HG03571 (cell line): ENCODE data around the gene BANF1.
"Not testable (repeated sequence)": the region's sequence is repeated elsewhere in the genome, so short reads cannot be mapped to it uniquely, and the experiment has no call there.

ENCODE experiments used
- ATAC-seq: cut with Tn5 transposase; IDR thresholded peaks from one replicate; pipeline ENCODE4 v1.9.1; 2021; ENCODE audit not compliant: unreplicated experiment

BANF1 gene

GRCh38 chr11:66010036-66010435 is 7.7 kb downstream of the BANF1 start:
- ATAC-seq: not testable (repeated sequence)

DNA sequence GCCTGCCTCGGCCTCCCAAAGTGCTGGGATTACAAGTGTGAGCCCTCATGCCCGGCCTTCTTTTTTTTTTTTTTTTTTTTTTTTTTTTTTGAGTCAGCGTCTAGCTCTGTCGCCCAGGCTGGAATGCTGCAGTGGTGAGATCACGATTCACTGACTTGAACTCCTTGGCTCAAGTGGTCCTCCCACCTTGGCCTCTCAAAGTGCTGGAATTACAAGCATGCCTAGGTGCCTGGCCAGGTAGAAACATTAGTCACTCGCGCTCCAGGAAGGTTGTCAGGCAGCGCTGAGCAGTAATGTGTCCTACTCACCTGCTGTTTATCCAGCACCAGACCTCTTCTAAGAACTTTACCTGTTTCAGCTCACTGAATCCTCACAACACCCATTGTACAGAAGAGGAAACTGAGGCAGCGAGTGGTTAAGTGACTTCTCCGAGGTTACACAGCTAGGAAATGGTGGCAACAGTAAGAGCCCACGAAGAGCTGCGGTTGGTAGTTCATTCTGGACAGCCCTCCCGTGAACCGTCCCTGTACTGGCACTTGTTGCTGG is 9.0 kb downstream of the BANF1 start:
- ATAC-seq: no peak

GRCh38 chr11:66011785-66012303 is 9.5 kb downstream of the BANF1 start, which contains the start of gene CST6:
CST6 (plus strand) TSS chr11:66012008; CDS start chr11:66012045, 37 bp downstream.
- no peak for ATAC-seq

GRCh38 chr11:66012371-66012945 is 10.2 kb downstream of the BANF1 start:
- ATAC-seq: no peak

- no peak for ATAC-seq
These were observed 10.9 kb downstream of the BANF1 start for GRCh38 chr11:66012946-66013761.

DNA sequence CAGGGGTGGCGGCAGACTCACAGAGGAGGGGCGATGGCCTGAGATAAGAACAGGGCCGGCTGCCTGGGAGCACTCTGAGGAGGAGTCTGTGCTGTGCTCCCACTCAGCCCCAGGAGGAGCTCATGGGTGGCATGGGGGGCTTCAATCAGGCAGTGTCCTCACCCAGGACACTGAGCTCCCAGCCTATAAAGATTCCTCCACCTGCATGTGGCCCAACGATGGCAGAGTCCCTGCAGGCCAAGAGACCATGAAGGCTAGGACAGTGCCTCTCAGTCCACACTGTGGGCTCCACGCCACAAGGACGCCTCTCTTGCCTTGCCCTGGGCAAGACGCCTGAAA is 11.4 kb downstream of the BANF1 start:
- no peak for ATAC-seq

DNA sequence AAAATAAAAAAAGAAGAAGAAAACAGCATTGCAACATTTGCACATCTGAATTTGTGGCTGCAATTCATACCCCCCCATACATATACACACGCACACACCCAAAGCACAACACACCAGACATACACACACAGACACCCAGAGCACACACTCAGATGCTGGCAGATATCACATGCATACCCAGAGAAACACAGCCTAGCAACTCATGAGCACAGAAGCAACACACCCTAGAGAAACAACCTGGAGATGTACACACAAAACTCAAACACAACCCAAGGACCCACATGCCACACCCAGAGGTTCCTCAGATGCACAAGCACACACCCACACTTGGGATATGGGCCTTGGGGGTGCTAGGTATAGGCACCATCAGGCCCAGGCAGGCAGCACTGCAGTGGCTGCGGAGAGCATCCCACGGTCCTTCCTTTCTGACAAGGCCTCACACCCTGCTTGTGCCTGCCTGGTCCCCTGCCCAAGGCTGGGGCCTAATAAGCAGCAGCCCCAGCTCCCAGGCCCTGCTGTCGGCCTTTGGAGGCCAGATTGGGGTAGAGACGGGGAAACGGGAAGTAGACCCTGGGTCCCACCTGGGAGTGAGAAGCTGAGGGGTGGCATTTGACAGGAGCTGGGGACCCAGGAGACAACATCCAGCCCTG is 12.6 kb downstream of the BANF1 start:
- ATAC-seq: no peak

DNA sequence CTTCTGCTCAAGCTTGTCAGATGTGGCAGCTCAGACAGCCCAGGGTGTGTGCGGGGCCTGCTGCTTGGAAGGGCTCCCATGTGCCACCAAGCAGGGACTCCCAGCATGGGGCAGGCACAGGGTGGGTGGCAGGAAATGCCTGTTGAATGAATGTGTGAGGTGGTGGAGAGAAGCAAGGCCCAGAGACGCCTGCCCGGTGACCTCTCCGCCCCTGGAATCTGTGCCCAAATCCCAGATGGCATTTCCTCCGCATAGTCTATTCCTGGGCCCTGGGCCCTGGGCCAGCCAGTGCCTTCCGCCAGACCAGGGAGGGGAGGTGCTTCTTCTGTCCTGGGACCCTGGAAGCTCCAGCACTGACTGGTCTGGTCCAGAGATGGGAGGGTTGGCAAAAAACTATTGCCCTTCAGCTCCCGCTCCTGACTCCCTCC is 13.2 kb downstream of the BANF1 start:
- ATAC-seq: no peak

DNA sequence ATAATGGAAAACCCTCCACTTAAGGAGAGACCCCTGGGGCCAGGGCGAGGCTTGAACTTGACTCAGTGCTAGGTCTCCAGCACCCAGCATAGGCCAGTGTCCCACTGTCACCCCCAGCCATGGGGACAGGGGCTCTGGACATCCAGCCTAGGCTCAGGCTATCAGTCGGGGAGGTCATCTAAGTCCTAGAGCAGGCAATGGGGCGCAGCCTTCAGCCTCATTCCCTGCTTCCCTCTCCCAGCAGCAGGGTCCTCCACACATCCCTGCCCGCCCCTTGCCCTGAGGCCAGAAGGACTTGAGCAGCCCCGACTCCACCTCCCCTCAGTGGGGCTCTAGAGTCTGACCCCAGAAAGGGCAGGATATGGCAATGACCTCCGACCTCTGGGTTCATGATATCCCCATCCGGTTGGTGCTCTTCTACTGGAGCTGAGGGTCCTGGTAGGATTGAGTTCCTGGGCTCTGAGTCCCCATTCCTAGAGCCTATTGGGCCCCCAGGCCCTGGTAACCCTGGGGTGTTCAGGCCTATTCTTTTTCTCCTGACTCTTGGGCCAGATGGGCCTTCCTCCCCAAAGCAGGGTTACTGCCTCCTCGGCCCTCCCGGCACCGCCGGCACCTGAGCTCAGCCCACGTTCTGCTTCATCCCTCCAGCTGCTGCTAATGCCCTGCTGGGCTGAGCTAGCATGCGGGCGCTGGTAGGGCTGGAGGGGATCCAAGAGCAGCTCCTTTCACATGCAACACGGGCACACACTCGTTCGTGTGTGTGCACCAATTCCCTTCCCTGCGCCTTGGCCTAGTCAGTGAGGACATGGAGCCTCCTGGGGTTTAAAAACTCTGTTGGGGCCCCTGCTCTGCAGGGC is 13.9 kb downstream of the BANF1 start:
- ATAC-seq: no peak

- no peak for ATAC-seq
These were observed 14.5 kb downstream of the BANF1 start for GRCh38 chr11:66016793-66017177.

DNA sequence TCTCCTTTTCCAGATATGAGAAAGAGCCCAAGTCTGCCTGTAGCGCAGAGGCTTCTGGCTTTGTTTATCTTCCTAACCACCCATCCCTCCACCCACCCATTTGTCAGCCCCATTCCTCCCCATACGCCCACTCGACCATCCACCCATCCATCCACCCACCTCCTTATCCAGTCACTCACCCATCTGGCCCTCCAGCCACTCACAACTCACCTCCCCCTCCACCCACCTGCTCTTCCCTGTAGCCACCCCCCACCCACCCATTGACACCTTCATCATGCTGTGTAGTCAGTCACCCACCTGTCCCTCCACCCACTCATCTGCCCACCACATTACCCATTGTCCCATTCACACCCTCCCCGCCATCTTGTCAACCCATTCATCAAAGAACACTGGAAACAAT is 15.0 kb downstream of the BANF1 start:
- no peak for ATAC-seq

DNA sequence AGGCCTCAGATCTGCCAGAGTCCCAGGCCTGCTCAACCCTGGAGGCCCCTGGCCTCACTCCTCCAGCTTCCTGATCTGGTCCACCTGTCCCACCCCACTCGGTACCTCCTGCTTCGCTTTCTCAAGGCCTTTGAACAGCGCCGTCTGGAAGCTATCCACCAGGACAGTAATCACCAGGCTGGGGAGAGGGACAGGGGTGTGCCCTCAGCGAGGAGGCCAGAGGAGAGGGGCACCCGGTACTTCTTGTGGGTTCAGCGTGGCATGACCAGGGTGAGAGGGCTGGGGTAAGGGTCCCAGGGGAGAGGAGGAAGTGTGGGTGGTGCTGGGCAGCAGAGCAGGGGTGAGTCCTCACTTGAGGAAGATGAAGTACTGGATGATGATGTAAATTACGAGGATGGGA is 17.9 kb downstream of the BANF1 start:
- no peak for ATAC-seq

DNA sequence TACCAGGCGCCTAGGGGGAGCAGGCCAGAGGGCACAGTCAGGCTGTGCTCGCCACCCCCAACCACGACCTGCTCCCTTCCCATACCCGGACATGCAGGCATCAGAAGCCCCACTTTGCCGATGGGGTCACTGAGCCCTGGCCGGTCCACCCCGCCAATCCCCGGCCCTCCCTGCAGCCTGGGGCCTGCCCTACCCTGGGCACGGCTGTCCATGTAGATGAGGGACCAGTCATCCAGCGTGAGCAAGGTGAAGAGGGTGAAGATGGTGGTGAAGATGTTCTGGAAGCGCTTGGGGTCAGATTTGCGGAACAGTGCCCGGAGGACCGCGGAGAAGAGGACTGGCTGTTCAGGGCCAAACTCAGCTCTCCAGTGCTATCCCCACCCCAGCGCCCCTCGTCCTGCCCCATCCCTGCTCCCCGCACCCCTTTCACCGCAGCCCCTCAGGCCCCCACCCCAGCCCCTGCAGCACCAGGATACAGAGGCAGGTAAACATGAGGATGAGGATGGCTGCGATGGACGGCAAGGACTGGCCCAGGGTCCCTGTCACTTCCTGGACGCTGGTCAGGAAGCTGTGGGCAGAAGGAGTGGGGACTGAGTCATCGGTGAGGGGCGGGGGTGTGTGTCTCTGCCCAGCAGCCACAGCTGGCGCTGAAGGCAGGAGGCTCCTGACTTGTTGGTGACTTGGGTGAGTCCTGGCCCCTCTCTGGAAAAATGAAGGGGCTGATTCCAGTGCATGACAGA is 18.5 kb downstream of the BANF1 start:
- ATAC-seq: no peak

- no peak for ATAC-seq
These were observed 20.3 kb downstream of the BANF1 start for GRCh38 chr11:66022401-66023185.

GRCh38 chr11:66023186-66023440 is 20.8 kb downstream of the BANF1 start:
- not testable (repeated sequence) for ATAC-seq

GRCh38 chr11:66026017-66026529 is 23.8 kb downstream of the BANF1 start, which contains the start of gene CATSPER1:
CATSPER1 (minus strand) TSS chr11:66026479; CDS start chr11:66026379, 100 bp downstream.
- ATAC-seq: no peak

DNA sequence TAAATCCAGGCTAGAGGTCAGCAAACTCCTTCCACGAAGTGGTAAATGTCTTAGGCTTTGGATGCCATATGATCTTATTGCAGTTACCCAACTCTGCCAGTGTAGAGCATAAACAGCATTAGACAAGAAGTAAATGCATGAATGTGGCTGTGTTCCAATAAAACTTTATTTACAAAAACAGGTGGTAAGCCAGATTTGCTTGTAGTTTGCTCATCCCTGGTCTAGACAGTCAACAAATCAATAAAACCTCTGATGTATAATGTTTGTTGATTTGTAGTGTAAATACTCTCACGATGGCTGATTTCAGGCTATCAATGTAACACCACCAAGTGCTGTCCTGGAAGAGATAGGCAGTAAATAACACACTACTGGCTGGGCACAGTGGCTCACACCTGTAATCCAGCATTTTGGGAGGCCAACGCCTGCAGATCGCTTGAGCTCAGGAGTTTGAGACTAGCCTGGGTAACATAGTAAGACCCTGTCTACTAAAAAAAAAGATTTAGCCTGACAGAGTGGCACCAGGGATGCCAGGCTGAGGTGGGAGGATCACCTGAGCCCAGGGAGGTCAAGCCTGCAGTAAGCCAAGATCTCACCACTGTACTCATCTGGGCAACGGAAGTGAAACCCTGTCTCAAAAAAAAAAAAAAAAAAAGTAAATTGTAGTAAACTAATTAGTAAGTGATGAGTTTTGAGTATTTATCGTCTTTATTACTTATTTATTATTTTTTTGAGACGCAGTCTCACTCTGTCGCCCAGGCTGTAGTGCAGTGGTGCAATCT is 30.8 kb downstream of the BANF1 start:
- ATAC-seq: no peak

GRCh38 chr11:66035653-66036333 is 33.5 kb downstream of the BANF1 start:
- no peak for ATAC-seq
